22Rv1 (cell line): Measurements from ENCODE around the gene ADCY5.
"Not testable (repeated sequence)": the region's sequence is repeated elsewhere in the genome, so short reads cannot be mapped to it uniquely, and the experiment has no call there.

ENCODE experiments used
- H3K27ac ChIP-seq: fragments of 450-650 bp; 2 replicates; pipeline ENCODE4 v1.5.1; 2017
- CTCF ChIP-seq: fragments of 450-650 bp; IDR thresholded peaks from 2 replicates; pipeline ENCODE4 v1.5.1; 2017; ENCODE audit warnings: mild to moderate bottlenecking
- ZFX ChIP-seq: fragments of 450-650 bp; IDR thresholded peaks from 2 replicates; pipeline ENCODE4 v1.6.1; 2017; ENCODE audit warnings: antibody characterized with exemption, borderline replicate concordance

Gene ADCY5

GRCh38 chr3:123258359-123258758 lies 190.5 kb downstream of the ADCY5 start:
- TF ChIP-seq CTCF: no peak
- no peak for TF ChIP-seq ZFX
- H3K27ac ChIP-seq: no peak overlapping the region

GRCh38 chr3:123256256-123256655 lies 192.6 kb downstream of the ADCY5 start:
- TF ChIP-seq CTCF (no peak), ZFX (no peak)
- H3K27ac ChIP-seq: no peak overlapping the region

GRCh38 chr3:123246866-123247265 lies 202.0 kb downstream of the ADCY5 start:
- no peak for TF ChIP-seq ZFX
- TF ChIP-seq CTCF: no peak
- H3K27ac ChIP-seq: no peak overlapping the region

- no peak overlapping the region for H3K27ac ChIP-seq
- TF ChIP-seq CTCF (no peak), ZFX (no peak)
Observed at GRCh38 chr3:123244128-123244527, 204.8 kb downstream of the ADCY5 start.

- no peak overlapping the region for H3K27ac ChIP-seq
- no peak for TF ChIP-seq ZFX
- TF ChIP-seq CTCF: no peak
Observed at GRCh38 chr3:123239756-123240155, 209.1 kb downstream of the ADCY5 start.

- not testable (repeated sequence) for H3K27ac ChIP-seq
Observed at GRCh38 chr3:123239186-123239585, 209.7 kb downstream of the ADCY5 start.

- TF ChIP-seq ZFX: no peak
- TF ChIP-seq CTCF: no peak
- no peak overlapping the region for H3K27ac ChIP-seq
Observed at GRCh38 chr3:123236902-123237301, 212.0 kb downstream of the ADCY5 start.
